Measurements from ENCODE around the gene SHBG.

SHBG gene

DNA sequence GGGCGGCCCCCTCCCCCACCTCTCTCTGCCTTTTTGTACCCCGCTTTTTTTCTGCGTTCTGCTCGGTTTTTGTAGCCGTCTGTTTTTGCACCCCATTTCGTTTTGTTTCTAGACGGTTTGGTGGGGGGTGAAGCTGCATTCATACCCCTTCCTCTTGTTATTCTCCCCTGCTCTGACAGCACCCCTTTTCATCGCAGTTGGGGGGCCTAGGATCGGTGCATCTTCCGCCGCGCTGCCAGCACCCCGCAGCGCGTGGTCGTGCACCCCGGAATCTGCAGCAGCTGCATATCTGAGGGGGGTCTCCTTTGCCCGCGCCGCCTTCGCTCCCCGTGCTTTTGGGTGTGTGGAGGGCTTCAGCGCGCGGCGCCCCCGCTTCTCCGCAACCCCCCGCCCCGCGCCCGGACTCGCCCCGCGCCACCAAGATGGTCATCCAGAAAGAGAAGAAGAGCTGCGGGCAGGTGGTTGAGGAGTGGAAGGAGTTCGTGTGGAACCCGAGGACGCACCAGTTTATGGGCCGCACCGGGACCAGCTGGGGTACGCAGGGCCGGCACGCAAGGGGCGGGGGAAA is 21.2 kb downstream of the SHBG start:
- DNase-seq: no peak

DNA sequence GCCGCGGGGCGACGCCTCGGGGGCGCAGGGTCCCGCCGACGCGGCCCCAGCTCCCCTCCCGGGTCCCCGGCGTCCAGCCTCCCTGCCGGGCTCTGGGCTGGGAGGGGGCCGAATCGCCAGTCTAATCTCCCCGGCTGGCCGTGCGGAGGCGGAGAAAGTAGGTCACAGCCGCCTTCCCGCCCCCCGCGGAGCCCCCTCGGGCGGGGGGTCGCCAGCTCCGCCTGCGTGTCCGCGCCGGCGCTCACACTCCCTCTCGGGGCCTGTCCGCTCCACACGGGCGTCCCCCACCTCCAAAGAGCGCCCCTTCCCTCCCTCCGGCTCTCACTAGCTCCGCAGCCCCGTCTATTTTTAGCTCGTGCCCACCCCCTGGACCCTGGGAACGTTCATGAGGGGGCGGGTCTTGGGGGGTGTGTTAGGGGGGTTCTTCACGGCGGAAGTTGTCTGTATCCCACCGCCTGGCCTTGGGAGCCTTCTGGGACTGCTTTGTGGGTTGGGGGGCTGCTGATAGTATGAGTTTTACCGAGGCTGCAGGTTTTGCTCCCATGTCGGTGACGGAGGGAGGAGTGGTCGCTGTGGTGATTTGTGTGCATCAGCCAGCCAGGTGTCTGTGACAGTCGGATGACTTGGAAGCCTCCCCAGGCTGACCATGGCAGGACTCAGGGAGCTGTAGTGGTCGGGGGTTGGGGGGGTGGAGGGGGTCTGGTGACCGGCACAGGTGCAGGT is 21.9 kb downstream of the SHBG start:
- DNase-seq: no peak

DNA sequence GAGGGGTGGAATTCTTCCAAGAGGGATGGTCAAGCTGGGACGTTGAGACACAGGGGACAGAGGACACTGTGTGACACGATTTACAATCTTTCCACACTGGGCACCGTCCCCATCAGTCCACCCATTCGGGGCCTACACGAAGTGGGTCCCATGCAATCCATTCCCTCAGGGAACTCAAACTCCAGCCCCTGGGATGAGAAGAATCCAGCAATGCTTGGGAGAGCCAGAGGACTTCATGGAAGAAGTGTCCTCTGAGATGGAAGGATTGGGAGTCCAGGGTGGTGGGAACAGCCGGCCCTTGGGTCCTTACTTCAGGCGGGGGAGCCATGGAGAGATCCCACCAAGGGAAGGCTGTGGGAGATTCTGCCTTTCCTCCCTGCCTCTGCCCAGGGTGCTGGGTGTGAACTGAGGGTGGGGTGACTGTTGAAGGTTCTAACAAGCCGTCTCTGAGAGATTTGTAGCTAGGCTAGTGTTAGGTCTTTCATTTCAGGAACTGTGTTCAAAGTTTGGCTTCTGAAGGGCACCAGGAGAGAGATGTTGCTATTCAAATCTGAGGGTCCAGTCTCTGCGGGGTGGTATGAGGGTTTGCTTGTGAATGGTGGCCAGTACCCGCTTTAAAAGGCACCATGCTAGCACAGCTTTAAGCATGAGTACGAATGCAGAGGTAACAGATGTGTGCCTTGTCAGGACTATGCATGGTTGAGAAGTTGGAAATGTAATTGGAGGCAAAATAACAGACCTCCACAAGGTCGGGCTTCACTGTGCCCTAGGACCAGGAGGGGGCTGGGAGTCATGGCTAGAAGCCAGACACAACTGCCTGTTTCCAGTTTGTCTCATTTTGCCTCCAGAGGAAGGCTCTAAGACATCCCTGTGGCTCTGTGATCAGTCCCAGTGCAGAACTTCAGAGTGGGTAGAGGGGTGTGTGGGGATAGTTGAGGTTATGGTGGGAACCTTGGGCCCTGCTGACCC is 22.7 kb downstream of the SHBG start:
- DNase-seq: no peak

DNA sequence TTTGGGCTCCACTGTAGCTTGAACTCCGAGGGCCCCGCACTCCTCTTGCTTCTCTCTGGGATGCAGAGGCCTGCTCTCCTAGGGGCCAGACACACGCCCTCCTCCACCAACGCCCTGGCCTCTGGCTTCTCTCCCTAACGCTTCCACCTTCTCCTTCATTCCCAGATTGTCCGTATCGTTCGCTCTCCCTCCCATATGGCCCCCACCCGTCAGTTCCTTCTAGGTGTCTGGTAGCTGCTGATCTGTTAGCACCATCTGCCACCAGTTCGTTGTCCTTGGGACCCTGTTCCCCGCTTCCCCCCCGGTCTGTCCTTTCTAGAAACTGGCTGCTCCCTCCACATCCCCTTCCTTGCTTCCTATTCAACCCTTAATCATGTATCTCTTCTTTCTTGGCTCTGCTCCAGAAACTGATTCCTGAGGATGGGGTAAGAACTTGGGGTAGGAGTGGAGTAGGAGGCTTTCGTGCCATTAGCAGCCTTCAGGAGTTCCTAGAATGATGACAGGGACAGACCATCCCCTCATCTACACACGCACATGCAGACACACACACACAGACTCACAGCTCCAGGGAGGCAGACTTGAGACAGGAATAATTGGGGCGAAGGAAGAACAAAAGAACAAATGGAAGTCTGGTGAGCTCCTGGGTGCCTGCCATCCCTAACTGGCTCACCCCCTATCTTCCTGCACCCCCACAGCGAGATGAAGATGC is 25.1 kb downstream of the SHBG start:
- DNase-seq: peak; percentile 16 to 58

DNA sequence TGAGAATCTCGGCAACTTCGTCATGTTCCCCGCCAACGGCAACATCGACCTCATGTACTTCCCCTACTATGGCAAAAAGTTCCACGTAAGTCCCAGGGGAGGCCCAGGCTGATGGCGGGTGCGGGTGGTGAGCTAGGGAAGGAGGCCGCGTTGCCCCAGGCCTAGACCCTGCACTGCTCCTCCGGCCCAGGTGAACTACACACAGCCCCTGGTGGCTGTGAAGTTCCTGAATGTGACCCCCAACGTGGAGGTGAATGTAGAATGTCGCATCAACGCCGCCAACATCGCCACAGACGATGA is 25.6 kb downstream of the SHBG start:
- no peak for DNase-seq

DNA sequence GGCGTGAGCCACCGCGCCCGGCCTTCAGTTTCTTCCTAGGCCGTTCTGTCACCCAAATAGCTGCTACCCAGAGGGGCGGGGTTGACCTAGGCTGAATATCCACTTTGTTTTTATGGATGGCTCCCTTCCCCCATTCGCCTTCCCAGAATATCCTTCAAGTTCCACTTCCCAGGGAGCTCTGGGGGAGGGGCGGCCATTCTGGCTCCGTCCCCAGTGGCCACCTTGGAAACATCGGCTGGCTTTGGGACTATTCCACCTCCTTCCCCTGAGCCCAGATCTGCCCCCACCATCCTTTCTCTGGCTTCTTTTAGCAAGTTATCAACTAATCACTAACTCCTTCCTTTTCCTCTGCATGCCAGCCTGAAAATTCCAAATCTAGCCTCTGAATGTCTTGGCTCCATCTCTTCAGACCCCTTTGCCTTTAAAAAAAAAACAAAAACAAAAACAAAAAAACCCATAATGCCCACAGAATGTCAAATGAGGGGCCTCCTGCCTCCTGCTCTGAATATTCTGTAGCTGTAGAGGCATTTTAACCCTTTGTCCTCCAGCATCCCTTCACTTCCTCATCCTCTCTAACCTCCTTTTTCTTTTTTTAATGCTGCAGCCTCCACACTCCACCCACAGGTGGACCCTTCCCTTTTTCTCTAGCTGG is 27.1 kb downstream of the SHBG start:
- DNase-seq: no peak

DNA sequence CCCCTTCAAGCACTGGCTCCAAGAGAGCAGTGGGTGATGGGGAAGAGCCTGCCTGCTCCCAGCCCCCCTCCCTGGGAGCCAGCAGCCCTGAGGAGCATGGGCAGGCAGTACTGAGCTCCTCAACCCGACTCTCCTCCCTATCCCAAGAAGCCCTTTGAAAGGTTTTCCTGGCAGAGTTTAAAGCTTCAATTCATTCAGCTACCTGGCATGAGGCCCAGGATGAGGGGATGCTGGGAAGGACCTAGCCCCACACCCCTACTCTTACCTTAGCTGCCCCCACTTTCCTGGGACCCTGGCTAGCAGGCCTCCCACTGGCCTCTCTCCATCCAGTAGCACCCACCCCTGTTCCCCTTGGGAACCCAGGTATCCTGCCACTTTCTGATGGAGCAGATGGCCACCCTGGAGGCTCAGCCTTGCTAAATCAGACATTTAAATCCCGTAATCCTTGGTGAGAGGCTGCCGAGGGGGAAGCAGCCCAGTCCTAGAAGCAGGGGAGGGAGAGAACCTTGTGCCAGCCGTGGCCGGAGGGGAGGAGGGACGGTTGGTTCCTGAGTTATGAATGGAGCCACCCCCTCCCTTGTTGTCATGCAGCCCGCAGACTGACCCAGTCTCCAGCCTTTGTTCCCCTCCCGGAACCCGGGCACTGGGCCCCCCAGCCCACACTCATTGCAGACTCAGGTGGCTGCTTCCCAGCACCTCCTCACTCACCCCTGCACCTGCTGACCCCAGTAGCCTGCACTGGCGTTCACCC is 37.9 kb downstream of the SHBG start:
- DNase-seq: no peak

DNA sequence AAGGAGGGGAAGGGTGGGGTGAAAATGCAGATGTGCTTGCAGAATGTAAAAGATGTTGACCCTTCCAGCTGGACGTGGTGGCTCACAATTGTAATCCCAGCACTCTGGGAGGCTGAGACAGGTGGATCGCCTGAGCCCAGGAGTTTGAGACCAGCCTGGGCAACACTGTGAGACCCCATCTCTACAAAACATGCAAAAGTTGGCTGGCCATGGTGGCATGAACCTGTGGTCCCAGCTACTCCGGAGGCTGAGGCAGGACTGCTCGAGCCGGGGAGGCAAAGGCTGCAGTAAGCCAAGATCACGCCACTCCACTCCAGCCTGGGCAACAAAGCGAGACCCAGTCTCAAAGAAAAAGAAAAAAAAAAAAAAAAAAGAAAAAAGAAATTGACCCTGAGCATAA is 38.5 kb downstream of the SHBG start:
- no peak for DNase-seq

DNA sequence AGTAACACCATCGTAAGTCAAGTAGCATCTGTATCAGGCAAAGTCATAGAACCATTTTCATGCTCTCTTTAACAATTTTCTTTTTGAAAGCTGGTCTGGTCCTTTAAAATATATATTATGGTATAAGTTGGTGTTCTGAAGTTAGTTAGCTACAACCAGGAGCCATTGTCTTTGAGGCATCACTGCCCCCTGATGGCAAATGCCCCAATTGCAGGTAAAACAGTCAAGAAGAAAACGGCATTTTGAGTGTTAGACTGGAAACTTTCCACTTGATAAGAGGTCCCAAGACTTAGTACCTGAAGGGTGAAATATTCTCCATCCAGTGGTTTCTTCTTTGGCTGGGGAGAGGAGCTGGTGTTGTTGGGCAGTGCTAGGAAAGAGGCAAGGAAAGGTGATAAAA is 43.3 kb downstream of the SHBG start:
- DNase-seq: peak; percentile 36 to 89

DNA sequence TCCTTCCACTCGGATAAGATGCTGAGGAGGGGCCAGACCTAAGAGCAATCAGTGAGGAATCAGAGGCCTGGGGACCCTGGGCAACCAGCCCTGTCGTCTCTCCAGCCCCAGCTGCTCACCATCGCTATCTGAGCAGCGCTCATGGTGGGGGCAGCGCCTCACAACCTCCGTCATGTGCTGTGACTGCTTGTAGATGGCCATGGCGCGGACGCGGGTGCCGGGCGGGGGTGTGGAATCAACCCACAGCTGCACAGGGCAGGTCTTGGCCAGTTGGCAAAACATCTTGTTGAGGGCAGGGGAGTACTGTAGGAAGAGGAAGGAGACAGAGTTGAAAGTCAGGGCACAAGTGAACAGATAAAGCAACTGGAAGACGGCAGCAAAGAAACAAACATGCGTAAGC is 45.0 kb downstream of the SHBG start:
- no peak for DNase-seq

DNA sequence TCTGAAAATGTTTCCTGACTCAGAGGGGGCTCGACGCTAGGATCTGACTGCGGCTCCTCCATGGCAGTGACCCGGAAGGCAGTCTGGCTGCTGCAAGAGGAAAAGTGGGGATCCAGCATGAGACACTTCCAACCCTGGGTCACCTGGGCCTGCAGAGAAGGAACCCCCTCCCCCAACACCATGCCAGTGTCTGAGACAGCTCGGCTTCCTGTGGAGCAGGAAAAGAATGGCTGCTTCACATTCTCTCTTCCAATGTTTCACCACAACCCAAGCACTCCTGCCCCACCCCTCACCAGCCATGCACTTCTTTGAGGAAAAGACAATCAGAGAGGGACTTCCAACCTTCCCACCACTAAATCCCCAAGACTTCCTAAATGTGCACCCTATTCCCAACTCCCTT is 46.6 kb downstream of the SHBG start:
- DNase-seq: no peak

DNA sequence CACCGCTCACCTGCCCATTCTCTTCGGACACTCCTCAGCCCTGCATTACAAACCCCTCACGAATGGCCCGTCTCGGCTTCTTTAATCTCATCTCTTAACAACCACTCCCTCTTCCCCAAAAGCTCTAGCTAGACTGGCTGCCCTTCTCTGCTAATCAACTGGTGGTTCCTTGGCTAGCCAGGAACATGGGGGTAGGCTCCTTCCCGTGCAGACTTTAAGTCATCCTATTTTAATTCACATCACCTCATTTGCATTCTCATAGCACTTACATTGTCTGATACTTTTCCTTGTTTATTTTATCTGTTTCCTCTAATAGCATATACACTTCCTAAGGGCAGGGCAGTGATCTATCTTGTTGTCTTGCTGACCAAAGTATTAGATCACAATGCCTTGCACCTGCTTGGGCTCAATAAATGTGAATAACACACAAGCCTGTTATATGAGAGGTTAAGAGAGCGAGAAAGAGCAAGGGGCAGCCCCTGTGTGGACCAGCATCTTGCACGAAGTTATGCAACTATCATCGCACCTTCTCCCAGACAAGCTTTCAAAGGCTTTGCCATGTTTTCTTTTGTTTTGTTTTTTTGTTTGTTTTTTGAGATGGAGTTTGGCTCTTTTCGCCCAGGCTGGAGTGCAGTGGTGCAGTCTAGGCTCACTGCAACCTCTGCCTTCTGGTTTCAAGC is 47.6 kb downstream of the SHBG start:
- DNase-seq: no peak

Data from inflammatory macrophage treated with lipopolysaccharide for 1 hour (primary cell).